Femur (tissue), 1 donor: ENCODE results near the gene SUFU.

Experiments
- DNase-seq: peaks from one replicate; pipeline ENCODE4 v3.0.0-alpha.2; 2017

SUFU gene

DNA sequence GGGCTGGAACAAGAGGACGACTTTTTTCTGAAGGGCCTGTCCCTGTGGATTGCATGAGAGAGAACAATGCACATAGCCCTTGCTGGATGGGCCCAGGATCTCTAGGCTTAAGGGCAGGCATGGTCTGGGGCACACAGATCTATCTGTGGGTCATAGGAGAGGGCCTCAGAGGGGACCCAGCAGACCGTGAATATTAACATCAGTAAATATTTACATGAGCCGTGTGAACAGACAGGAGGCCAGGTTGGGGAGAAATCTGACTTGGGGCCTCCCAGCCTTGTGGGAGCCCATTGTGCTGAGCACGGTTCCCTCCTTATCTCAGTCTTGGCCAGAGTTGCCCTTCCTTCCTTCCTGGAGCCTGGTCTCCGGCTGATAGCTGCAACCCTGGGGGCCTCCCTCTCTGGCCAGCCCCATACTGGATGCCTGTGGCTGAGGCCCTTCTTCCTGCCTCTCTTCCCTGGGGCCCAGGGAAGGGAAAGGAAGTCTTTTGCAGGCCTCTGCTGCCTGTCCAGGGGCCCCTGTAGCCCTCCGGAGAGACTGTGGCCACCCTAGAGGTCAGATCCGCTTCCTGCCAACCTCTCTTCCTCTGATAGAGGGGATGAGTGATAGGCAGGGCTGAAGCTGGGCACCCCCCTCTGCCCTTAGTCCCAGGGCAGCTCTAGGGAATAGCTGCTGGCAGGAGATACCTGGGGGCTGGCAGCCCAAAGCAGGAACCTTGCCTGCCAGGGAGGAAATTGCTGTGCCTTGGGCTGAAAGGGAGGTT, 96.0 kb downstream of the SUFU start:
- peak; percentile 64 for DNase-seq

DNA sequence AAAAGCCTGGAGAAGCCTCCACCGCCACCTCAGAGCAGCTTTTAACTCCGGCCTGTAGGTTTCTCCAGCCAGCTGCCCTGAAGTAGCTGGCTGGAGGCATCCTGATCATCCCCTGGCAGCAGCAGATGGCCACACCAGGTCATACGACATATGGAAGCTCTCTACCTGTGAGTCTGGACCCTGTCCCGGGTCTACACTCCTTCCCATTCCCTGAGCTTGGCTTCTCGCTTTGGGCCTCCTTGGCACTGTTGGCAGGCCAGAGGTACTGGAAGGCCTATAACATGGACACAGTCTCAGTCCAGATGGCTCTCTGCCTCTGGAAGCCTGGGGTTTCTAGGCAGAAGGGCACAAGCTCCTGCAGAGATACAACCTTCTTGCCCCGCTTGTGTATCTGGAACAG, 97.0 kb downstream of the SUFU start:
- DNase-seq: no peak

DNA sequence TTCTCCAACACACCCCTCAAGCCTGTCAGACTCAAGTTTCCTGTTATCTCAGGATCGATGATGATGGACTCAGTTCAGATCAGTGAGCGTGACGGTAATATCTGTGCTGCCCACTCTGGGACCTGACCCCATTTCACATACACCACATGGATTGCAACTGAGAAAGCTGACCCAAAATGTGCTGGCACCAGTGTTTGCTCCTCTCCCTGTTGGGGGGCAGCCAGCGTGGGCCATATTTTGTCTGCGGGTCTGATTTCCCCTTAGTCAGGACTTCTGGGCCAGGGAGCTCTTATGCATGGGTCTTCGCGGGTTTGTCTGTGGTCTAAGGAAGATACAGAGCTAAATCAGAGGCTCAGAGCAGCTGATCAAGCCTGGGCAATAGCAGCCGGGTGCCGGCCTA, 97.9 kb downstream of the SUFU start:
- no peak for DNase-seq

DNA sequence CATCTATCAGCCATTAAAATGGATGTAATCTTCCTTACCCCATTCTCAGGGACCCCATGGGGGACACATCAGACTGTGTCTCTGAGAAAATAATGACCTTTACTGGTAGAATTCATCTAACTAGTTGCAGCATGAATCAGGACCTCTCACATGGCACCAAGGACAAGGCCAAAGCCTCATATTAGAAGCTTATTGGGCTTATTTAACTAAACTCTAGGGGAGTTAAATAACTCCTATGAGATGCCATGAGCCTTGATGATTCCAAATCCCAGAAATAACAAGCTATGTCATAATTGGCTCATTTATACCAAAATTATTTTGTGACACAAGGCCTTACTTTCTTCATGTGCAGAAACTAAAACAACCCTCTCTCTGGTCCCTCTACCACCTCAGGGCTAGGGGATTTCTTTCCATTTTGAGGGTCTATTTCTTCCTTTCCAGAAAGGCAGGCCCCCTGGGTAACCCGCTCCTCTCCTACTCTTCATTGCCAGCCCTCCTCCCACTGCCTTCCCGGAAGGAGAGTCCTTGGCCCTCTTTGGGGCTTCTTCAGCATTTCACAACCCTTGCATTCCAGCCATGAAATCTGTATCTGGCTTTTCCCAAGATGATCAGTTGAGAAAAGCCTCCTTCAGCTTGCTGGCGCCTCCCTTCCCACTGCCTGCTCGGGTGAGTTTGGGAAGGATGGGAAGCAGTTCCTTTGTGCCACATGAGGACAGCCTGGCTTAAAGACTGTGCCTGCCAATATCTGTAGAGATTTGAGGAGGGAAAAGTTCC, 98.7 kb downstream of the SUFU start:
- no peak for DNase-seq

DNA sequence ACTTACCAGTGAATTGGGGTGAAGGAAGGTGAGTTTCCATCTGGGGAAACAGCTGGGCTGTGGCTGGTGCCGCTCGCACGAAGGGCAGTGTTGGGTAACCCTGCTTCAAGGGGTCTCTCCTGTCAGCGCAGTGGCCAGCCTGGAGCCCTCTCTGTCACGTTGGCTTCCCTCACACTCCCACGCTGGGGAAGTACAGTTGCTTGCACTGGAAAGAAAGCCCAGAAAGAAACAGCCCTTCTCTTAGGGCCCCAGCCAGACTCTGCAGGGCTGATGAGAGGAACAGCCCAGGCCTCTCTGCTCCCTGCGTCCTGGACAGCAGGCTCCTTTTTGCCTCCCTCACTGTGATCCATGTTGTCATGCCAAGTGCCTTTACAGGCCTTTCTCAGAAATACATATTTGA, 100.2 kb downstream of the SUFU start:
- DNase-seq: no peak

DNA sequence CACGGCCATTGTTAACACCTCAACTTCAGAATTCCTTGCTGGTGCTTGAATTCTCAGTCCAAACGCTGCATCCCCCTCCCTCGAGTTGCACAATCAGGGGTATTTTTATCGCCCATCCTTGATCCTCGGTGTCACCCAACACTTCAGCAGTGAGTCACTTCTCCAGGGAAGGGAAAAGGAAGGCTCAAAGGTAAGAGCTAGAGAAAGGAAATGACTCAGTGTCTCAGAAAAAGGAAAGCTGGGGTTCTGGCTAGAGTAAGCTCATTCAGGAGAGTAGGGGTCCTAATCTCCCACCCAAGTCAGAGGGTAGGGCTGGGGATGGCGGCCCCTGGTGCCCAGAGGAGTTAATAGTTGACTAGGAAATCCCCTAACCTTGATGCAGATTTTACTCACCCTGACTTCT, 100.7 kb downstream of the SUFU start:
- DNase-seq: no peak

DNA sequence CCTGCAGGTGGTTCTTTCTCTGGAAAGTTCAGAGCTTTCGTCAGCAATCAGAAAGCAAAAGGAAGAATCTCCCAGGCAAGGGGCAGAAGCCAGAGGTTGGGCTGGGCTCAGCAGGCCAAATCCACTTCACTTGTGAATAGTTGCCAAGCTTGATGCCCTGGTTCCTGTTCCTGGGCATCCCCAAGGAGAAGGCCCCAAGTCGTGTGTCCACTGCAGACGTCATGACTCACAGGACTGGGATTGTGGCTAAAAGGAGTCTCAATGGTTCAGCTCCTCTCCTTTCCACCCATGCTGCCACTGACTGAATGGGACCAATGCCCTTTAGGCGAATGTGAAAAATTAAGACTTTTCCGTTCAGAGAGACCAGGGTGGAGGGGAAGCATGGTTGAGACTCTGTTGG, 101.9 kb downstream of the SUFU start:
- no peak for DNase-seq

DNA sequence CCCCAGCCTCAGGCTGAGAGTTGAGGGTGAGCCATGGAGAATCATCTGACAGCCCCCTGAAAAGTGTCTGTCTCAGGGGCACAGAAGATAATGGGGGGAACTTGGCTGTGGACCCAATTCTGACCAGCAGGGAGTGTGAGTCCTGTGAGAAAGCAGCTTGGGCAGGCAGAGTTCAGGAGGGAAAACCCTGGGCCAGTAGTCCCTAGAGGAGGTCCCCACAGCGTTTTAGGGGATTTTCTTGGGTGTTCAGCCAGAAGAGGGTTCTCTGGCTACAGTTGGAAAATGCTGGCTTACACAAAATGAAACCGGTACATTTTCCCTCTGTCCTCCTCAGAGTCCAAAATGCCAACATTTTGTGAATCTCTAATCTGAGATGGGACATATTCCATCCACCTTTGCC, 104.7 kb downstream of the SUFU start:
- no peak for DNase-seq

DNA sequence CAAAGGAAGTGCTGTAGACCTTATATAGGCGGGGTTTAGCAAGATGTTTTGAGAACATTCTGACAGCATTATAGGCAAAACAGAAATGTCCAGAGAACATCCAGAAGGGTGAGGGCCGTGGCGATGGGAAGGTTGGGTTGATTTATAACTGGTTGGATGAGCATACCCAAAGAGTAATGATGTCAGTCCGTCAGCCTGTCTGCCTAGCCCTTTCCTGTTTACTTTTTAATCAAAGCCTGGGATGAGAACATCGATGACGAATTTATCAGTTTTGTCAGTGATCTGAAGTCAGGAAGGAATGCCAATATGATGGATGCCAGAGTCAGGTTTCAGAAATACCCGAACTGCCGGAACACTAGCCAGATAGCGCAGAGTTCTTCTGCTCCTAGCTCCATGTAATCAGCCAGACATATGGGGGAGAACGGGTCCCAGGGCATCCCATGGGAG, 106.7 kb downstream of the SUFU start:
- no peak for DNase-seq

DNA sequence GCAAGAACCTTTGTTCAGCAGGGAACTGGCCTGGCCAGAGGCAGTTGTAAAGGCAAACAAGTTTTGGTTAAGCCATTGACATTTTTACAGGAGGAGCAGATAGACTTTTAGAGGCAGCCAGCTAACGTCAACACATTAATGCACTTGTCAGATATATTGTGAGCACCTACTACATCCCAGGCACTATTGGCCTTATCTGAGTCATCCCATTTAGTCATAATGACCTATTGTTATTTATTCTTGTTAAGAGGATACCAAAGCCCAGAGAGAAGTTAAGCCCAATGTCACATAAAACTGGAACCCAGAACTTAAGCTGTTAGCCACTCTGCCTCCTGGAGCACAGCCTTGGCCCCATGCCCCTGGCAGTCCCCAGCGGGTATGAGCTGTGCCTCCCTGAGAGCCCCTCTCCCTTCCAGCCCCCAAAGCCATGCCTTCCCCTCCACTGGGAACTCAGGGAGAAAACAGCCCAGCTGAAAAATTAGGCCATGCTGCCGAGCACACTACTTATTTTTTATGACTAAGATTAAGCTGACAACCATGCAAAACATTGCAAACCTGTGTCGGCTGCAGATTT, 107.8 kb downstream of the SUFU start:
- DNase-seq: peak; percentile 22

DNA sequence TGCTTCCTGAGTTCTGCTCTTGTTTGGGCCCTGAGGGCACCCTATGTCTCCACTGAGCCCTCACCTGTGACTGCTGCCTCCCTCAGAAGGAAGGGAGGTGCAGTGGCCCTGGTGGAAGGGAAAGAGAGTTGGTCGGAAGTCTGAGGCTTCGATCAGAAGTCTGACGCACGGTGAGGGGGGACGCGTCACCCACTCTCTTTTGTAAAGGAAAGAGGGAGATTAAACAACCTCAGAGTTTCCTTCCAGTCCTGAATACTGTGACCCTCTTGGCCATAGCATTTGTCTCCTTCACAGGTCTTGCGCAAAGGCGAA, 109.1 kb downstream of the SUFU start:
- DNase-seq: no peak

DNA sequence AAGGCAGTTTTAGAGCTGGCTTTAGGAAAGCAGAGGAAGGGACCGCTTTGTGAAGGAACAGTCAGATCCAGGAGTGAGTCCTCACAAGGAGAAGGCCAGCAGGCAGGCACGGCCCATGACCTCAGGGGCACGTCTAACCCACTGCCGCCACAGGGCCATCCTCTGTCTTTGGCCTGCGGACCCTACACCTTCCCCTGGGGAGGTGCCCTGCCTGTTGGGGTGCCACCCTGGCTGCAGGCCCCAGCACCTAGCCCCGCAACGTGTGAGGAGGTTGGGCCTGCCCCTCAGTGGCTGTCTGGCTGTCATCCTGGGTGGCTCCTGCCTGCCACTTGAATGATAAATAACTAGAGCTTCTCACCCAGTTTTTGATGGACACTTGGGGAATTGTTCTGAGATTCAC, 109.5 kb downstream of the SUFU start:
- DNase-seq: peak; percentile 18

DNA sequence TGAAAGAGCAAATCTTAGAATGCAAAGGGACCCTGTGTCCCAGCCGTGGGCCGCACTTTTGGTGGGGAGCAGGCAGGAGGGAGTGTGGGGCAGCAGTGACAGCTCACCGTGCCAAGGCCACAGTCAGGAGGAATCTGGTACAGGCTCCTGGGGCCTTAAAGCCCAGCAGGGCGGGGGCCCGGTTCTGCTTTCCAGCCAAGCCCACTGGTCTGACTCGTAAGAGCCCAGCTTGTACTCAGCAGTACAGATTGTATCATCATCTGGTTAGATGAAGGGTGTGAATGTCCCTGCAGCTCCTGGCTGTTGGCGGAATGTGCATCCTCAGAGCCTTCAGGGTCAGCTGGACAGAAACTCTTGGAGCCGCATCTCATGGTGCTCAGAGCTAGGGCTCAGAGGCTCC, 110.0 kb downstream of the SUFU start:
- peak; percentile 21 for DNase-seq

DNA sequence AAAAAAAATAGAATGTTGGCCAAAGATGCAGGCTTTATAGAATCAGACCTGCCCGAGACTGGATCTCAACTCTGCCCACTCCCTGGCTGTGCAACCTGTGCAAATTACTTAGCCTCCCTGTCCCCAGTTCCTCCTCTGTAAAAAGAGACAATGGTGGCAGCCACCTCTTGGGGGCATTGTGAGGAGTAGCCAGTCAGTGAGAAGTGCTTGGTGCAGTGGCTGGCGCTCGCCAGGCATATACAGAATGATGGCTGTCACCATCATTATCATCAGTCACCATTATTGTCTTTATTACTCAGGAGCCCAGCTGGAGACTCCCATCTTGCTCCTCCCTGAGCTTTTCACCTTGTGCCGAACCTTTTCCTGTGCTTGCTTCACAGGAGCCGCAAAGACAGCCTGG, 111.1 kb downstream of the SUFU start:
- no peak for DNase-seq

DNA sequence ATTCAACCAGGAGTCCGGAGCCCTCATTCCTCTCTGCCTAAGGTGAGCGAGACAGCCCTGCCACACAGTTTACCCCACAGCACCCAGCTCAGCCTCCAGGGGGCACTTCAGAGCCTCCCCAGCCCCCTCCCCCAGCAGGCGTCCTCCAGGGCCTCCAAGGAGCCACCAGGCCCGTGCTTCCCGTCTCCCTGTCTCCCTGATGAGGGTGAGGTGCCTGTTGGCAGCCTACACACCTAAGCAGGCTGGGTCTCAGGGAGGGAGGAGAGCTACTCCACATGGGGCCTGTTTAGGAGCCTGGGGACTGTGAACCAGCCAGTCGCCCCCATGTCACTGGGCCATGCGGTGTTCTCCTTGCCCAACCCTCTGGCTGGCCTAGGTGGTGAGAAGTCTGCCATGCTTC, 111.6 kb downstream of the SUFU start:
- DNase-seq: no peak

DNA sequence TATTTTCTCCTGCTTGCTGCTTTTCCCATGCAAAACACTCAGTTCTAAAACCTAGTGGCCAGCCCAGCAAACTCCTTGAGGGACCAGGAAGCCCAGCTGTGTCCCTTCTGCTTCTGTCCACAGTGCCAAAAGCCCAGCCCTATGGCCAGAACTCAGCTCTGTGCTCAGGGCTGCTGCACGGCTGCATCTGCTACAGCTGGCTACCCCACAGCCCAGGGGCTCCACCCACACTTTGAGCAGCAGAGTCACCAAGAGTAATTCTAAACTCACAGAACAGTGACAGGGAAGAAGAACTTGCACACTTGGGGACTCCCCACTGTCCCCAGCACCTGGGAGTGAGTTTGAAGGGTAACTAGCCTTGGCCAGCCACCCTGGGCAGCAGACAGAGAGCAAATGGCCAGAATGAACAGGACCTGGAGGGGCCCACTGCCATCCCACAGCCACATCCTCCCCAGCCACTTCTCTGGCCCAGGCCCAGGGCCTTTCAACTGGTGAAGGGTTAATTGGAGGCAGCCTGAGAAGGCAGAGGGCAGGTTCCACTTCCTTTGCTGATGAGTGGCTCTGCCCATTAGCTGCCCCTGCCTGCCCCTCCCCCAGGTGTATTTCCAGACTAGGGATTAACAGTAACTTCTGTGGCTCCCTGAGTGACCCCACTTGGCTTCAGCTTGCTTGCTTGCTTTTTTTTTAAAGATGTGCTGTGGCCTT, 112.4 kb downstream of the SUFU start:
- peak; percentile 90 for DNase-seq

DNA sequence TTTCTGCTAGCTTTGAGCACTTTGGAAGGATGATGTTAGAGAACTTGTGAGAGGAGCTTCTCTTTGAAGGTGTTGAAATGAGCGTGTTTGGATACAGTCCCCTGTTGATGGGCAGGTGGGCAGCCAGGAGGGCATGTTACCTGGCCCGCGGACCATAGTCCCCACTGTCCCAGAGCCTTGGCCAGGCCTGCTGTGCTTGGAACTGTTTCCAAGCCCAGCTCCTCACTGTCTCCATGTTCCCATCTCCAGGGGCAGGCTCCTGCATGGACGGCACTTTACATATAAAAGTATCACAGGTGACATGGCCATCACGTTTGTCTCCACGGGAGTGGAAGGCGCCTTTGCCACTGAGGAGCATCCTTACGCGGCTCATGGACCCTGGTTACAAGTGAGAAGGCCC, 113.3 kb downstream of the SUFU start:
- DNase-seq: no peak

DNA sequence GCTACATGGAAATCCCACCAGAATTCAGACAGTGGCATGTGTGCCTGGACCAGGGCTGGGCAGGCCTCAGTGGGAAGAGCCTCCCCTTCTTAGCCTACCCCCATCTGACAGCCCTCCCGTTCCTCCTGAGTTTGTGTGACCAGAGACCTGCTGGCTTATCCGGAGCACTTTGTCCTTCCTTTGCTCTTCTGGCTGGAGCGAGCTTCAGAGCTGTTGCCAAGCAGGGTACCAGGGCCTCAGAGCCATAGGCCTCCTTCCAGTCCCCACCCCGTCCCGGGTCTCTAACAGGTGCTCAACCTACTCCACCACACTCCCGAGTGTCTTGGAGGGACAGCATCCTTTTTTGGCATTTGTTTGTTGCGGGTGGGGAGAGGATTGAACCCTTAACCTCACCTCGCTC, 114.0 kb downstream of the SUFU start:
- no peak for DNase-seq

DNA sequence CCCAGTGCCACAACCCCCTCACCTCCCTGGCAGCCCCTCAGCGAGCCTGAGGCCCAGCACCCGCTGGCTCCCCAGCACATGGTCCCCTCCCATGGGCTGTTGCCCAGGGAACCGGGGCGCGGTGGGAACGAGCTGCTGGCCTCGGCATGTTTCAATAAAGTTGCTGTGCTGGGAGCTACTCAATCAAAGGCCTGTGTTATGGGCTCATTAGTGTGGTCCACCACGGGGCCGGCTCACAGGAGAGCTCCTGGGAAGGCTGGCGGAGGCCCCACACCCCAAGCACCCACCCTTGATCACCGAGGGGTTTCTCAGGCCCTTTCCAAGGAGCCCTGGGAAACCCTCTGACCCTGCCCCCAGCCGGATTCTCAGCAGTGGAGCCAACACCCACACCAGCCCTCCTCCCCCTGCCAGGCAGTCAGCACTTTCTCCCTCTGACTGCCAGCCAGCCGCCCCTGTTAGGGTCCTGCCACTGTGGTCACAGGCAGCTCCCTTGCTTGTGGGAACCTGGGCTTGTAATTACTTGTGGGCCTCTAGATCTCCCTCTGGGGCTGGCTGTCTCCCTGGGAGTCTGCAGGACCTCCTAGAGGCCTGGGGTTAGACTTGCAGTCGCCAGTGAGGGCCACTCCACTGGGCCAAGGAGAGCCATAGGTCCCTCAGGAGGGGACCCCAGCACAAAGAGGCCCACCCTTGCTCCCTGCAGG, 115.7 kb downstream of the SUFU start:
- DNase-seq: peak; percentile 65

DNA sequence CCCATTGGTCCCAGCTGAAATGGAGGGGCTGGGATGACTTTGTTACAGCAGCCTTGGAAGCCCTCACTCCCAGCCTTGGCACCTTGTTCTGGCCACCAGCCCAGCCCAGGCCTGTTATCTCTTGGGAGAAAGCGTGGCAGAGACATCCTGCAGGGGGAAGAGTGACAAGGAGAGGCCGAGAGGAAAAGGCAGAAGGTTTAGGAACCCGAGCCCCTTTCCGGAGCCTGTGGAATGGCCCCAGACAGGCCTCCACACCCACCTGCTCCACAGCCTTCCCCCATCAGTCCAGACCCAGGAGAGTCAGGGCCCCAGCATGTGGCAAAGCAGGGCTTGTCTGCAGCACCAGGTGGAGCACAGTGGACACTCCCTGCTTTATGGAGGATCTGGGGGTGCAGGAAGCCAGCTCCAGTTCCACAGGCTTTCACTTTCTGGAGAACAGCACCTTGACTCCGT, 116.4 kb downstream of the SUFU start:
- DNase-seq: no peak

DNA sequence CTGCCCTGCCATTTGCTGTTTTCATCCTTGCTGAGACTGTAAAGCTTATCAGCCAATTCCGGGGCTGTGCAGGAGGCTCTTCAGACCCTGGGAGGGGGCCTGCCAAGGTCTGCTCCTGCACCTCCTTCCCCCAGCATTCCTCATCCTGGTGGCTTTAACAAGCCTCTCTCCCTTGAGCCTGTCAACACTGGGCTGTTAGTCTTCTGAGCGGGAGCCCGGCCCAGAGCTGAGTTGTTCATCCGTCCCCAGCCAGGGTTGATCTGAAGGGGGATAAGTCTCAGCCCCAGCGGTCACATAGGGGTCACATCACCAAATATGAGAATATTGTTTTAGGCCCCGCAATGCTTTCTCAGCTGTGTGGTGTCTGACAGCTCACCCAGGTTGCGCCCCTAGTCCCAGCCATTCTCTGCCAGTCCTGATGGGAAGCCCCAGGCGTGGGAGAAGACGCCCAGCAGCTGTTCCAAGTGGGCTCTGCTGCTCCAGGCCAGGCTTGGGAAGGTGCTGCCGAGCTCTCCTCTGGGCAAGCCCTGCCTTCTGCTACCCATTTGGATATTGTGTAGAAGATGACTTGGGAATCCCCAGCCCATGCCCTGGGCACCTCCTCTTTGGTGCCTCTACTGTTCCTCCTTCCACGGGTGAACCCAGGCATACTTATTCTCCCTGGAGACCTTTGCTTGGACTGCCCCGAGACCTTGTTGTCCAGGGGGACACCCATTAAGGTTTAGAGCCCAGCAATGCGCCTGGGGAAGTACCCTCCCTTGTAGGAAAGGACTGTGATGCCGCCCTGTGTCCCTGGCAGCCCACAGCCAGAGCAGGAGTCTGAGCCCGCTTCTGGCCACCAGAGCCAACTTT, 117.0 kb downstream of the SUFU start:
- no peak for DNase-seq
